ENCODE data around the gene WASF2. TPM values are rescaled to one million over a fixed set of nuclear protein-coding genes. Genes with fewer than 3 reads are reported as not detected.
A peak's percentile ranks its signal among the peaks of the same experiment; 100 is the strongest.

WASF2 gene
- total and polyA plus RNA-seq, 2 of the 4 experiments (the other 2 are of a cell fraction): 7.9 to 45.4 TPM

GRCh38 chr1:27367160-27367650, 122.8 kb downstream of the WASF2 start:
- peak overlapping the region; percentile 86; the same call in 1 of the 2 replicates for H3K23ac ChIP-seq (ENCODE audit: low read depth, low read length)
- H3K14ac ChIP-seq (replicated peaks; ENCODE audit: low read depth, low read length): peak overlapping the region; percentile 74; the same call in 1 of the 2 replicates
- H2AK5ac ChIP-seq (ENCODE audit: low read depth, low read length): peak overlapping the region; percentile 70
- H3K9me1 ChIP-seq (ENCODE audit: insufficient read depth, low read length): peaks cover 18% of the 10 kb centered on the region
- WGBS, 2 experiments (ENCODE audit: extremely low coverage in 2 of 2, insufficient read length in 1 of 2): 10% methylated on average over 2 of the region's 8 CpGs; no CpG with 5 or more reads in 1 of the 2 experiments
- ATAC-seq (ENCODE audit: low read depth): no peak
- no TSS peak for BruUV-seq (replicated peaks)
- H3K79me1 ChIP-seq (ENCODE audit: low read depth in 1 of 2, low read length in 2 of 2): peaks cover 6 to 24% of the 10 kb centered on the region in 2 experiments; a peak in 3 of 4 replicates
- ChIA-PET POLR2A (ENCODE audit: unreplicated experiment) (interaction anchor here (0.5 kb wide), 1 partner anchor 313 kb away, joined by 5 read pairs; no protein-coding TSS in a partner anchor), CTCF (interaction anchor here (0.8 to 2.3 kb wide), 7 partner anchors 10 to 71 kb away, joined by 3 to 9 read pairs (median 6); no protein-coding TSS in a partner anchor)
- peak overlapping the region; percentile 70; the same call in 1 of the 2 replicates for H4K5ac ChIP-seq (ENCODE audit: low read depth, low read length)
- no peak overlapping the region for H2BK15ac ChIP-seq (ENCODE audit: low read depth, low read length)
- H3K27ac ChIP-seq (ENCODE audit: insufficient read depth, low read length): peak overlapping the region; percentile 94
- H3K27me3 ChIP-seq (ENCODE audit: control insufficient read depth, insufficient read depth, low read length): no peaks in the 10 kb centered on the region
- no peak for DNase-seq
- no peak overlapping the region for H2BK120ac ChIP-seq (ENCODE audit: low read depth, low read length)
- peak overlapping the region; percentile 99 for H2AFZ ChIP-seq (replicated peaks; ENCODE audit: low read length, poor library complexity)
- intact Hi-C loops (cut with micrococcal nuclease) (loop anchor here (2.0 kb wide), 1 partner anchor 66 kb away; no protein-coding TSS in a partner anchor), dilution Hi-C loops (cut with HindIII; ENCODE audit: low sequenced_read_pairs, unreplicated experiment) (no loop called here), in situ Hi-C loops (cut with MboI; ENCODE audit: low sequenced_read_pairs) (no loop called here)
- peak overlapping the region; percentile 83 for H2AK9ac ChIP-seq (replicated peaks; ENCODE audit: low read depth, low read length, poor library complexity)
- peak overlapping the region; percentile 47 for H2BK5ac ChIP-seq (ENCODE audit: low read depth, low read length, poor library complexity, severe bottlenecking)
- peak overlapping the region; percentile 89 for H3K4ac ChIP-seq (ENCODE audit: low read depth, low read length)
- peaks cover 11% of the 10 kb centered on the region for H3K4me1 ChIP-seq (ENCODE audit: control insufficient read depth, insufficient read depth, low read length)
- H3K9ac ChIP-seq (ENCODE audit: low read depth, low read length): peak overlapping the region; percentile 93
- H2BK20ac ChIP-seq (ENCODE audit: low read depth, low read length): no peak overlapping the region
- H3K9me3 ChIP-seq (ENCODE audit: control insufficient read depth, insufficient read depth, low read length): no peaks in the 10 kb centered on the region
- 0 out of 2 replicates have a peak overlapping the region, but pooled peaks have one; percentile 29 for H3K18ac ChIP-seq (ENCODE audit: low read depth, low read length)
- H4K20me1 ChIP-seq (ENCODE audit: insufficient read depth, low read length): peaks cover 2% of the 10 kb centered on the region; the same call in 1 of the 2 replicates
- H4K91ac ChIP-seq (ENCODE audit: insufficient read depth, low read depth, low read length): peak overlapping the region; percentile 79
- H4K8ac ChIP-seq (ENCODE audit: low read depth in 2 of 2, low read length in 2 of 2): peak overlapping the region; percentile 71 to 93
- H3K56ac ChIP-seq (ENCODE audit: extremely low read depth, insufficient read depth, low read length): peak overlapping the region; percentile 79; the same call in 1 of the 2 replicates
- peaks cover 16% of the 10 kb centered on the region for H3K36me3 ChIP-seq (ENCODE audit: control insufficient read depth, insufficient read depth, low read length)
- H3K4me2 ChIP-seq (ENCODE audit: low read depth, low read length): peak overlapping the region; percentile 98
- peak overlapping the region; percentile 77 for H3K4me3 ChIP-seq (ENCODE audit: insufficient read depth, low read depth, low read length)
- TF ChIP-seq MAZ (IDR thresholded peaks at IDR 0.05; ENCODE audit: borderline replicate concordance, low read depth, low read length) (no peak), CEBPB (IDR thresholded peaks at IDR 0.05; ENCODE audit: low read depth, low read length) (no peak), NFE2L2 (IDR thresholded peaks at IDR 0.05; ENCODE audit: low read depth, low read length) (no peak), CTCF (conservative IDR thresholded peaks at IDR 0.05; ENCODE audit: low read depth, low read length) (no peak), MXI1 (IDR thresholded peaks at IDR 0.05; ENCODE audit: borderline replicate concordance, low read depth, low read length) (no peak), USF2 (IDR thresholded peaks at IDR 0.05; ENCODE audit: low read depth, low read length) (no peak), BHLHE40 (IDR thresholded peaks at IDR 0.05; ENCODE audit: low read depth, low read length) (no peak), RFX5 (IDR thresholded peaks at IDR 0.05; ENCODE audit: low read depth, low read length) (no peak), CHD1 (IDR thresholded peaks at IDR 0.05; ENCODE audit: low read depth, low read length) (no peak), RCOR1 (IDR thresholded peaks at IDR 0.05; ENCODE audit: insufficient replicate concordance, low read length) (no peak), FOS (IDR thresholded peaks at IDR 0.05; ENCODE audit: low read depth, low read length) (no peak), ELK1 (IDR thresholded peaks at IDR 0.05; ENCODE audit: borderline replicate concordance, low read depth, low read length) (no peak), SMC3 (IDR thresholded peaks at IDR 0.05; ENCODE audit: low read depth, low read length) (no peak), MAFK (IDR thresholded peaks at IDR 0.05; ENCODE audit: low read depth, low read length) (no peak), RAD21 (IDR thresholded peaks at IDR 0.05; ENCODE audit: low read length) (no peak)
